ENCODE results near the gene ST3GAL5.
"Not testable (repeated sequence)": the region's sequence is repeated elsewhere in the genome, so short reads cannot be mapped to it uniquely, and the experiment has no call there.

The ST3GAL5 gene

GRCh38 chr2:85915606-85916303 lies 27.0 kb upstream of the ST3GAL5 start:
- no peak for DNase-seq

GRCh38 chr2:85914922-85915321 lies 26.1 kb upstream of the ST3GAL5 start:
- DNase-seq: no peak

DNA sequence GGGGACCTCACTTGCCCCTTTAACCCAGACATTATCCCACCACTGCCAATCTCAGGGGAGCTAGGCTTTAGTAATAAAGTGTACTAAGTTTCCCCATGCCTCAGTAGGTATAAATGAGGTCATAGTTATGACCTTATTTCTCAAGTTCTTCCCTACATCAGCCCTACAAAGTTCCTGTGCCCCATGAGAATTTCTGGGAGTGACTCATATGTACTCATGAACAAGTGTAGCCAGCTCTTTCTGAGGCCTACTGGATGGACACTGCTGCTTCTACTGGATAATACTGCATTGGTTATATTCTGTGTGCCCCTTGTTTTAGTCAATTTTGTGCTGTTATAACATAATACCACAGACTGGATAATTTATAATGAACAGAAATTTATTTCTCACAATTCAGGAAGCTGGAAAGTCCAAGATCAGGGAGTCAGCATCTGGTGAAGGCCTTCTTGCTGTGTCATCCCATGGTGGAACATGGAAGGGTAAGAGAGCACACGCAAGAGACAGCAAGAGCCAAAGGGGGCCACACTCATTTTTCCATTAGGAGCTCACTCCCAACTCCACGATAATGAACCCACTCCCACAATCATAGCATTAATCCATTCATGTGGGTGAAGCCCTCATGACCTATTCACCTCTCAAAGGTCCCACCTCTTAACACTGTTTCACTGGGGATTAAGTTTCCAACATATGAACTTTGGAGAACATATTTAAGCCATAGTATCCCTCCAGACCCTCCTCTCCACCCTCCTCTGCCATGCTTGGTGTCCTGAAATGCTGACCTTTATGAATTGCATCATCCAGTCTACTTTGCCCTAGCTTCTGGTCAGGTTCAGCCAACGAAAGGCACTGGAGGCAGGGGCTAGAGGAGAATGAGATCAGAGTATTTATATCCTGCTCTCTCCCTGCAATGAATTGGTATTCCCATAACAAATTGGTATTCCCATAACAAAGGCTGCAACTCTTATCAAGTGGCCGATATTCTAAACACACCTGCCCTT lies 25.4 kb upstream of the ST3GAL5 start:
- DNase-seq: no peak

DNA sequence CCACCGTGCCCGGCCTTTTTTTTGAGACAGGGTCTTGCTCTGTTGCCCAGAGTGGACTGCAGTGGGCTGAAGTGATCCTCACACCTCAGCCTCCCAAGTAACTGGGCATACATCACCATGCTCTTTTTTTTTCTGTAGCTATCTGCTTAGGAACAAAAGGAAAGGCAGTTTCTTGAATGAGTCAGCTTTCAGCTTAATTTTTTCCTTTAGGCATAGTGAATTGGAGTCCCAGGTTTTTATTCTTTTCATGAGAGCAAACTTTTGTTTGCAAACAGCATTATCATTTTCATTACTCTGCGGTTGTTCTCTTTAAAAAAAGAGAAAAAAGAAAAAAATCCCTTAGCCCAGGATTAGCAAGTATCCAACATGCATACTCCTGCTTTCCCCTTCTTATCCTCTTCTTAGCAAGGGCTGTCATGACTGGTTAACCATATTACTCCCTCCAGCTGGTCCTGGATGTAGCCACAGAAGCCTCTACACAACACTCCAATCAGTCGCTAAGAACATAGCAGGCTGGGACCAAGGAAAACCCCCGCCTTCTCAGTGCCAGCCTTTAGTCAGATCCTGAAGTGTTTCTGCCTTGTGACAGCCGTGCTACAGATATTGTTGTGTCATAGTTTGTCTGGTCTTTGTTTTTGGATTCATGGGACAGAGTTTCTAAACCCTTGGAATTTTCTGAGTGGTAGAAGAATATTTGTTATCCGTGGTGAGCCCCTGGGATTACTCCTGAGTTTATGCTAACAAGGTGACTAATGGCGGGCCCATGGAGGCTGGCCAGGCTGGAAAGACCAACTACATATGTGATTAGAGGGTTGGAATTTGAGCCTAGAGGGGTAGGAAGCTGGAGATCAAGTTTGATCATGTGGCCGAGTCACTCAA lies 23.3 kb upstream of the ST3GAL5 start:
- no peak for DNase-seq

DNA sequence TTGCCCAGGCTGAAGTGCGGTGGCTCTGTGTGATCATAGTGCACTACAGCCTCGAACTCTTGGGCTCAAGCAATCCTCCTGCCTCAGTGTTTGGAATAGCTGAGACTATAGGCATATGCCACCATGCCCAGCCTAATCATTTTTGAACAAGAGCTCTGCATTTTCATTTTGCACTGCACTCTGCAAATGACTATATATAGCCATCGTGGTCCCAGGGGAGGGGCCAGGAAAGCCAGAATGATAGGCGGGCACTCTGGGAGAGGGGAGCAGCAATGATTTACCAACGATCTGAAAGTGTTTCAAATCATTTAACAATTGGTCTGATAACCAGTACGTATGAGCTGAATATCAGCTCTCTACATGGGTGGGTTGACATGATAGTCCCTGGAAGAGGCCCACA lies 22.3 kb upstream of the ST3GAL5 start:
- DNase-seq: no peak

GRCh38 chr2:85909005-85909404 lies 20.2 kb upstream of the ST3GAL5 start:
- DNase-seq: no peak

DNA sequence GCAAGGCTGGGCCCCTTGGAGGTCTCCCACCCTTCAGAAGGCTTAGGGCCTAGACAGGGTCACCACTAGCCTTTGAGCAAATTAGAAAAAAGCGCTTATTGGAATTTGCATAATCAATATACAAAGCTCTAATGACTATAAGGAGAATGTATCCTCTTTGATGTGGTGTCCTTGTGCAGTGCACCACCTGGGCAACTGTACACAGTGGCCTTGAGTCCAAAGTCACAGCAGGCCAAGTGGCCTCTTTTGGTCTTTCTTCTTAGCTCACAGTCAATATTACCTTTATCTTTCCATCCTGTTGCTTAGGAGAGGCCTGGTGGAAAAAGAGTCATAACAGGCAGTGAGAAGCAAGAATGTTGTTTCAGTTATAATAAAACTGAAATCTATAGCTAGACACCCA lies 19.7 kb upstream of the ST3GAL5 start:
- no peak for DNase-seq

- DNase-seq: no peak
Observed at GRCh38 chr2:85907671-85908157, 18.9 kb upstream of the ST3GAL5 start.

- DNase-seq: no peak
Observed at GRCh38 chr2:85906748-85907147, 18.0 kb upstream of the ST3GAL5 start.

DNA sequence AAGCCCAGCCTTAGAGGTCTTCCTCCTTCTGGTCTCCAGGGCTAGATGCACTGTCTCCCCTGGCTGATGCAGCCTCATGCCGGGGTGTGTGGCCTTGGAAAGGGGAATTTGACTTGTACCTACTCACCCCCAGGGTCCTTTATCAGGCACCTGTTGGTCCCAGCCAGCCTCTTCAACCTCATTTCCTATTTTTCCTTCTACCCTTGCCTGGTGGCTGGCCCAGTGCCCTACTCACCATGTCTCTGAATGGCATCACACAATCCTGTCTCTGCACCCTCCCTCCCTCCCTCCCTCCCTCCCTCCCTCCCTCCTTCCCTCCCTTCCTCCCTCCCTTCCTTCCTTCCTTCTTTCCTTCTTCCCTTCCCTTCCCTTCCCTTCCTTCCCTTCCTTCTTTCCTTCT lies 17.1 kb upstream of the ST3GAL5 start:
- no peak for DNase-seq

GRCh38 chr2:85905187-85905666 lies 16.4 kb upstream of the ST3GAL5 start:
- no peak for DNase-seq

GRCh38 chr2:85903849-85904248 lies 15.1 kb upstream of the ST3GAL5 start:
- no peak for DNase-seq

- DNase-seq: no peak
Observed at GRCh38 chr2:85902496-85902895, 13.7 kb upstream of the ST3GAL5 start.

GRCh38 chr2:85901155-85901554 lies 12.4 kb upstream of the ST3GAL5 start:
- DNase-seq: no peak

DNA sequence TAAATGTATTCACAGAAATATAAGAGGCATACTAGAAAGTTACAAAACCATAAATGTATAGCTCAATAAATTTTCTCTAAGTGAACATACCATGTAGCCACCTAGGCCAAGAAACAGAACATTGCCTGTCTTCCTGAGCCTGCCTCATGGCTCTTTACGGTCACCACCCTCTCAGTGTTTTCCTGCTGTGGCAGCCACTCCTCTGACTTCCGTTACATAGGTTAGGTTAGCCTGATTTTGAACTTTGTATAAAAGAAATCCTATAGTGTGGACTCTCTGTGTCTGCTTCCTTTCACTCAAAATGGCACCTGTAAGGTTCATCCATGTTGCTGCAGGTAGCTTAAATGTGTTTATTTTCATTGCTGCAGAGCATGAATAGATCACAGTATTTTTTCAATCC lies 11.6 kb upstream of the ST3GAL5 start:
- no peak for DNase-seq

DNA sequence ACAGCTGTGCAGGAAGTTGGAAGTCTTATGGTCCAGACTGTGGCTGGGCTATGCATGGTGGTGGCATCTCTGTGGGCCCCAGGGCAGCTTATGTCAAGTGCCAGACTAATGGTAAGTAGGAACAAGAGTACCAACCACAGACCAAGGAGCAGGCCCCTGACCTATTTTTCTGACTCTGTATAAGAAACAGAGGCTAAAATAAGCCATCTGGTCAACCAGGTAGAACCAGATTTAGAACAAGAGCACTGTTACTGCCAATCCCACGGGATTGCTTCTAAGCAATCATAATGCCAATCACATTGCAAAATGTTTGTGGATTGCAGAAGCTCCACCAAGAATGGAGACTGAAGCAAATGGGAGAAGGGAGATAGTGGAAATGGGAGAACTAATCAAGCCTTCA lies 11.1 kb upstream of the ST3GAL5 start:
- no peak for DNase-seq

DNA sequence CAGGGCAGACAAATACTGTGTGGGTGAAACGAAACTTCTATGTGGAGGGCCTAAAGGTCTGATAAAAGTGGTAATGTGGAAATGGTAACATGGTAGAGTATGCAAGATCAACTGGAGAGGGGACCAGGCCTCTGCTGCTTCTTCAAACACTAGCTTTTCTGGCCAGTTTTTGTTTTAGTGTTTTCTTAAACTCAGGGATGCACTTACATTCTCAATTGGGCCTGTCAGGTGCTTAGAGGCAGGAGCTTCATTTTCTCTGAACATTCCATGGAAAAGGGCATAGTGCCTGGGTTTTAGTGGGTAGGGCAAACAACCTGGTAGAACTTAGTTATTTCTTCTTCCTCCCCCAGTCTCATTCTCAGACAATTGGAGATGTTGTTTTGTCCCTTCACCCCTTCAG lies 10.5 kb upstream of the ST3GAL5 start:
- no peak for DNase-seq

- no peak for DNase-seq
Observed at GRCh38 chr2:85898881-85899280, 10.1 kb upstream of the ST3GAL5 start.

- DNase-seq: not testable (repeated sequence)
Observed at GRCh38 chr2:85894554-85895278, 5.9 kb upstream of the ST3GAL5 start.

- DNase-seq: no peak
Observed at GRCh38 chr2:85893428-85894258, 4.9 kb upstream of the ST3GAL5 start.

All from stimulated activated CD4-positive, alpha-beta T cell treated with anti-CD3 and anti-CD28 coated beads, Interleukin-4, amount 100 ng/mL, for 4 hours (primary cell).